NCI-H1092 (cell line): ENCODE data around the gene RO60.
"Not testable (repeated sequence)": the region's sequence is repeated elsewhere in the genome, so short reads cannot be mapped to it uniquely, and the experiment has no call there.

ENCODE experiments used
- DNase-seq: peaks from one replicate; lab custom pipeline; 2025; lab: John Stamatoyannopoulos, UW

The RO60 gene

GRCh38 chr1:193059282-193060114, at the start of gene RO60, which contains the start of gene UCHL5:
Gene RO60 (plus strand): TSS chr1:193059612. CDS start chr1:193069055, 9,443 bp downstream.
Gene UCHL5 (minus strand): TSS chr1:193059360. CDS start chr1:193059260, 100 bp downstream.
- DNase-seq, result peak; percentile 99

GRCh38 chr1:193011406-193011805, 48.0 kb upstream of the RO60 start:
- DNase-seq, result no peak

GRCh38 chr1:193013005-193013404, 46.4 kb upstream of the RO60 start:
- no peak for DNase-seq

- DNase-seq, result no peak
Observed at GRCh38 chr1:193013707-193014106, 45.7 kb upstream of the RO60 start.

- DNase-seq, result no peak
Observed at GRCh38 chr1:193014400-193014799, 45.0 kb upstream of the RO60 start.

GRCh38 chr1:193016788-193017187, 42.6 kb upstream of the RO60 start:
- no peak for DNase-seq

GRCh38 chr1:193019442-193020026, 39.9 kb upstream of the RO60 start:
- DNase-seq, result peak; percentile 31

- DNase-seq, result no peak
Observed at GRCh38 chr1:193025218-193025617, 34.2 kb upstream of the RO60 start.

- no peak for DNase-seq
Observed at GRCh38 chr1:193030280-193030679, 29.1 kb upstream of the RO60 start.

- DNase-seq, result no peak
Observed at GRCh38 chr1:193031431-193031830, 28.0 kb upstream of the RO60 start.

GRCh38 chr1:193032643-193033427, 26.6 kb upstream of the RO60 start:
- not testable (repeated sequence) for DNase-seq

- no peak for DNase-seq
Observed at GRCh38 chr1:193033610-193034009, 25.8 kb upstream of the RO60 start.

GRCh38 chr1:193036337-193037047, 22.9 kb upstream of the RO60 start:
- DNase-seq, result no peak

- no peak for DNase-seq
Observed at GRCh38 chr1:193040011-193040410, 19.4 kb upstream of the RO60 start.

- no peak for DNase-seq
Observed at GRCh38 chr1:193042766-193043691, 16.4 kb upstream of the RO60 start.

- not testable (repeated sequence) for DNase-seq
Observed at GRCh38 chr1:193048913-193049312, 10.5 kb upstream of the RO60 start.

- DNase-seq, result no peak
Observed at GRCh38 chr1:193054169-193054675, 5.2 kb upstream of the RO60 start.

GRCh38 chr1:193058529-193059281, 707 bp upstream of the RO60 start:
- DNase-seq, result peak; percentile 30

GRCh38 chr1:193060115-193060403, 647 bp downstream of the RO60 start:
- DNase-seq, result no peak

- DNase-seq, result no peak
Observed at GRCh38 chr1:193060406-193060805, 994 bp downstream of the RO60 start.
